ENCODE measurements around the gene SGSM2. TPM values are rescaled to one million over a fixed set of nuclear protein-coding genes. Genes with fewer than 3 reads are reported as not detected.
A peak's percentile ranks its signal among the peaks of the same experiment; 100 is the strongest.

SGSM2 gene, protein sequence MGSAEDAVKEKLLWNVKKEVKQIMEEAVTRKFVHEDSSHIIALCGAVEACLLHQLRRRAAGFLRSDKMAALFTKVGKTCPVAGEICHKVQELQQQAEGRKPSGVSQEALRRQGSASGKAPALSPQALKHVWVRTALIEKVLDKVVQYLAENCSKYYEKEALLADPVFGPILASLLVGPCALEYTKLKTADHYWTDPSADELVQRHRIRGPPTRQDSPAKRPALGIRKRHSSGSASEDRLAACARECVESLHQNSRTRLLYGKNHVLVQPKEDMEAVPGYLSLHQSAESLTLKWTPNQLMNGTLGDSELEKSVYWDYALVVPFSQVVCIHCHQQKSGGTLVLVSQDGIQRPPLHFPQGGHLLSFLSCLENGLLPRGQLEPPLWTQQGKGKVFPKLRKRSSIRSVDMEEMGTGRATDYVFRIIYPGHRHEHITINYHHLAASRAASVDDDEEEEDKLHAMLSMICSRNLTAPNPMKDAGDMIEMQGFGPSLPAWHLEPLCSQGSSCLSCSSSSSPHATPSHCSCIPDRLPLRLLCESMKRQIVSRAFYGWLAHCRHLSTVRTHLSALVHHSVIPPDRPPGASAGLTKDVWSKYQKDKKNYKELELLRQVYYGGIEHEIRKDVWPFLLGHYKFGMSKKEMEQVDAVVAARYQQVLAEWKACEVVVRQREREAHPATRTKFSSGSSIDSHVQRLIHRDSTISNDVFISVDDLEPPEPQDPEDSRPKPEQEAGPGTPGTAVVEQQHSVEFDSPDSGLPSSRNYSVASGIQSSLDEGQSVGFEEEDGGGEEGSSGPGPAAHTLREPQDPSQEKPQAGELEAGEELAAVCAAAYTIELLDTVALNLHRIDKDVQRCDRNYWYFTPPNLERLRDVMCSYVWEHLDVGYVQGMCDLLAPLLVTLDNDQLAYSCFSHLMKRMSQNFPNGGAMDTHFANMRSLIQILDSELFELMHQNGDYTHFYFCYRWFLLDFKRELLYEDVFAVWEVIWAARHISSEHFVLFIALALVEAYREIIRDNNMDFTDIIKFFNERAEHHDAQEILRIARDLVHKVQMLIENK
- polyA plus RNA-seq, result 50.0 TPM
- long read RNA-seq, donor 1, partial matches to known transcripts, result 0 of 1 reads
- long read RNA-seq, donor 1, other reads (novel, unspliced or antisense), result 0 of 1 reads
- long read RNA-seq, donor 2, full-length matches to known transcripts, result 8 of 8 reads
- long read RNA-seq, donor 2, partial matches to known transcripts, result 0 of 8 reads
- long read RNA-seq, donor 2, other reads (novel, unspliced or antisense), result 0 of 8 reads
- long read RNA-seq, donor 3, result 0 reads
- long read RNA-seq, donor 4, result 0 reads
- long read RNA-seq, donor 5, full-length matches to known transcripts, result 3 of 3 reads
- long read RNA-seq, donor 5, partial matches to known transcripts, result 0 of 3 reads
- long read RNA-seq, donor 5, other reads (novel, unspliced or antisense), result 0 of 3 reads
- long read RNA-seq, donor 6, partial matches to known transcripts, result 0 of 4 reads
- long read RNA-seq, donor 6, other reads (novel, unspliced or antisense), result 0 of 4 reads
- long read RNA-seq, donor 7, full-length matches to known transcripts, result 3 of 3 reads
- long read RNA-seq, donor 7, partial matches to known transcripts, result 0 of 3 reads
- long read RNA-seq, donor 7, other reads (novel, unspliced or antisense), result 0 of 3 reads
- long read RNA-seq, donor 8, partial matches to known transcripts, result 16 of 21 reads
- long read RNA-seq, donor 8, other reads (novel, unspliced or antisense), result 0 of 21 reads
- long read RNA-seq, donor 9, partial matches to known transcripts, result 0 of 1 reads
- long read RNA-seq, donor 9, other reads (novel, unspliced or antisense), result 0 of 1 reads
- long read RNA-seq, donor 10, partial matches to known transcripts, result 0 of 5 reads
- long read RNA-seq, donor 10, other reads (novel, unspliced or antisense), result 0 of 5 reads
- long read RNA-seq, donor 11, partial matches to known transcripts, result 0 of 4 reads
- long read RNA-seq, donor 11, other reads (novel, unspliced or antisense), result 0 of 4 reads

DNA sequence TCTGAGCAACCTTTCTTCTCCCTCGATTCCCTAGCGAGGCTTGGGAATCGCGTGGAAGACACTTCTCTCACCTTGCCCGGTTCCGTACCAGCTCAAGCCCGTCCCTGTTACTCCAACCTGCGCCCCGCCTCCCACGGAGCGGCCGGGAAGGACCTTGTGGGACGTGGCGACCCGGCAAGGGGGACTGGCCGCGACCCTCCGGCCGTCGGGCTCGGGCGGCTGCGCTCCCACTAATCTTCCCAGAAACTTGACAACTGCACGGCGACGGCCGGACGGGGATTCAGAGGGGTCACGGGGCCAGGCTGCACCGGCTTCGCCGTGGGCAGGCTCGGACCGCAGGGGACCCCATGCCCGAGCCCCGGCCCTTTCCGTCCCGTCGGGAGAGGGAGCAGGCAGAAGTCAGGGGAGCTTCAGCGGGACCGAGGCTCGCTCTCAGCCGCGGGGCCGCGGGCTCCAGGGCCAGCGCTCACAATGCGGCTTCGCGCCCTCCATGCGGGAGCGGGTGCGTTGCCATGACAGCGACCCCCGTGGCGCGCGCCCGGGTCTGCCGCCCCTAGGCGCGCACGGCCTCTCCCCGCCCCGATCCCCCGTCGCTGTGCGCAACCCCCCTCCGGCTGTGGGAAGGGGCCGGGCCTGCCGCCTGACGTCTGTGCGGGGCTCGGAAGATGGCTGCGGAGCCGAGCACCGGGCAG is at the start of gene SGSM2:
SGSM2 (plus strand) TSS at position 650 of the 692 bp plus-strand sequence. CDS start 188 bp downstream, outside the sequence.
- peaks cover 33% of the 10 kb centered on the region for H3K36me3 ChIP-seq (ENCODE audit: control insufficient read depth, insufficient read depth, low read length)
- peak within 1 kb of the TSS; percentile 92 for H3K27ac ChIP-seq (ENCODE audit: low read length)
- H3K4me3 ChIP-seq (ENCODE audit: low read length), result peak within 1 kb of the TSS; percentile 86
- no peaks in the 10 kb centered on the region for H3K9me3 ChIP-seq (ENCODE audit: control insufficient read depth, low read depth, low read length)
- peak; percentile 34 to 67 for DNase-seq
- peaks cover 11% of the 10 kb centered on the region for H3K4me1 ChIP-seq (ENCODE audit: control insufficient read depth, insufficient read depth, low read length)
- H3K27me3 ChIP-seq (ENCODE audit: control insufficient read depth, insufficient read depth, low read length), result no peaks in the 10 kb centered on the region
- WGBS (ENCODE audit: insufficient coverage, low lambda C conversion rate), result no CpG with 5 or more reads among the region's 77 CpGs

DNA sequence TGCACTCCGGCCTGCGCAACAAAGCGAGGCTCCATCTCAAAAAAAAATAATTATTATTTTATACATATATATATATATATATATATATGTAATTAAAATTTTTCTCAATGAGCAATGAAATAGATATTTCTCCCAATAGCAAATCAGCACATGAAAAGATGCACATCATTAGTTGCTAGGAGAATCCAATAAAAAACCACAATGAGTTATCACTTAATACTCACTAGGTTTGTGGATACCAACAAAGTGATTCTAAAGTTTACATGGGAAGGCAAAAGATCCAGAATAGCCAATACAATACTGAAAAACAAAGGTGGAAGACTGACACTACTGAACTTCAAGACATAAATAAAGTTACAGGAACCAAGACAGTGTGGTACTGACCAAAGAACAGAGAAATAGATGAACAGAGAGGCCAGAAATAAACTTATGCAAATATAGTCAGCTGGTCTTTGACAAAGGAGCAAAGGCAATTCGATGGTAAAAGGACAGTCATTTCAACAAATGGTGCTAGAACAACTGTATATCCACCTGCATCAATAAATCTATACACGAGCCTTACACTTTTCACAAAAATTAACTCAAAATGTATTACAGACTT is 47.3 kb upstream of the SGSM2 start:
- H3K9me3 ChIP-seq (ENCODE audit: control insufficient read depth, low read depth, low read length), result no peaks in the 10 kb centered on the region
- WGBS (ENCODE audit: insufficient coverage, low lambda C conversion rate), result 100% methylated on average over 1 of the region's 5 CpGs
- H3K27ac ChIP-seq (ENCODE audit: low read length), result no peak overlapping the region
- peaks cover 62% of the 10 kb centered on the region for H3K36me3 ChIP-seq (ENCODE audit: control insufficient read depth, insufficient read depth, low read length)
- no peaks in the 10 kb centered on the region for H3K4me1 ChIP-seq (ENCODE audit: control insufficient read depth, insufficient read depth, low read length)
- no peak overlapping the region for H3K4me3 ChIP-seq (ENCODE audit: low read length)
- DNase-seq, result no peak
- no peaks in the 10 kb centered on the region for H3K27me3 ChIP-seq (ENCODE audit: control insufficient read depth, insufficient read depth, low read length)

DNA sequence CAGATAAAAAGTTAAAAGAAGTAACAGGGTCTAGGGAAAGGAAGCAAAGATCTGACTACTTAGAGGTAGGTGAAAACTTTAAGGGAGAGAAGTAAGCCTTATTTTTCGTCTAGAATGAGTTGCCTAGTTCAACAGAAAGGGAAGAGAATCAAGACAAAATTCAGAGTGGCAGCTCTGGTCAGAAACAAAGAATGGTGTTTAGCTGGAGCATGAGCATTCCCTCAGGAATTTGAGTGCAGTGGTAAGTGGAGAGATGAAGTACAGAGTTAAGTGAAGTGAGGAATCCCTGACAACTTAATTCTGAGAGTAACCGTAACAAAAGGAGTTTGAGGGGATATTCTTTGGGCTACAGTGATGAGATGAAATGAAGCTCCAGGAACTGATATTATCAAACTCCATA is 45.2 kb upstream of the SGSM2 start:
- 86% methylated on average over 1 of the region's 2 CpGs for WGBS (ENCODE audit: insufficient coverage, low lambda C conversion rate)
- no peak overlapping the region for H3K4me3 ChIP-seq (ENCODE audit: low read length)
- no peak for DNase-seq
- H3K27ac ChIP-seq (ENCODE audit: low read length), result no peak overlapping the region
- H3K4me1 ChIP-seq (ENCODE audit: control insufficient read depth, insufficient read depth, low read length), result no peaks in the 10 kb centered on the region
- no peaks in the 10 kb centered on the region for H3K27me3 ChIP-seq (ENCODE audit: control insufficient read depth, insufficient read depth, low read length)
- H3K36me3 ChIP-seq (ENCODE audit: control insufficient read depth, insufficient read depth, low read length), result peaks cover 74% of the 10 kb centered on the region
- no peaks in the 10 kb centered on the region for H3K9me3 ChIP-seq (ENCODE audit: control insufficient read depth, low read depth, low read length)

DNA sequence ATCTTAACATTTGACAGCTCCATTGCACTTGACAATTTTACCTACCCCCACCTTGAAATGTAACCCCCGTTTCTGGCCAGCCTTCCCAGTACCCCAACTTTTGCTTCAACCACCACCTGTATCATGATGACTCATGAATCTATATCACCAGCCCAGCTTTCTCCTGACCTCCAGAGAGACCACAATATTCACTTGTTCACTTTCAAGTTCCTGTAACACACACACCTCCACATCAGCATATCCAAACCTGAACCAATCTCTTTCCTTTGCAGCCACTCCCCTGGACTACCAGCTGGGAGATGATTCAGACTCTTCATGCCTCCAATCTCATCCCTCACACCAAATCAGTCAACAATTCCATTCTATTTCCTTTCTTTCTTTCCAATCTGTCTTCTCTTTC is 41.7 kb upstream of the SGSM2 start:
- Histone ChIP-seq H3K4me1 (ENCODE audit: control insufficient read depth, insufficient read depth, low read length) (no peaks in the 10 kb centered on the region), H3K9me3 (ENCODE audit: control insufficient read depth, low read depth, low read length) (peaks cover 3% of the 10 kb centered on the region), H3K27ac (ENCODE audit: low read length) (no peak overlapping the region), H3K27me3 (ENCODE audit: control insufficient read depth, insufficient read depth, low read length) (no peaks in the 10 kb centered on the region), H3K36me3 (ENCODE audit: control insufficient read depth, insufficient read depth, low read length) (peaks cover 80% of the 10 kb centered on the region), H3K4me3 (ENCODE audit: low read length) (no peak overlapping the region)
- WGBS (ENCODE audit: insufficient coverage, low lambda C conversion rate), result no CpG with 5 or more reads among the region's 1 CpG
- no peak for DNase-seq

DNA sequence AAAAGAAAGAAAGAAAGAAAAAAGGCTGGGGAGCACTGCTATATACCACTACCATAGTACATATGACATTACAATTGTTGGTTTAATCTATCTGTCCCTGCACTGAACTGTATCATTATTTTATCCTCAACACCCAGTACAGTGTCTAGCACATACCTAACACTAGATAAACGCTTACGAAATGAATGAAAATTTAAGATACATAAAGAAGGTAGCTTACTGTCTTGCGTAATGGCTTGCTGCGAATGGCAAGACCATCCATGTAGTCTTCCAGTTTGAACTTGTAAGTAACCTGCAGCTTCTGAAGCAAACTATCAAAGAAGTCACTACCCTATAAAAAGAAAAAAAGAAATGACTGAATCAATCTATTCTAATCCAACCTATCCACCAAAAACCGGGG is 40.3 kb upstream of the SGSM2 start:
- Histone ChIP-seq H3K27me3 (ENCODE audit: control insufficient read depth, insufficient read depth, low read length) (no peaks in the 10 kb centered on the region), H3K4me3 (ENCODE audit: low read length) (no peak overlapping the region), H3K9me3 (ENCODE audit: control insufficient read depth, low read depth, low read length) (peaks cover 3% of the 10 kb centered on the region), H3K36me3 (ENCODE audit: control insufficient read depth, insufficient read depth, low read length) (peaks cover 68% of the 10 kb centered on the region), H3K27ac (ENCODE audit: low read length) (no peak overlapping the region), H3K4me1 (ENCODE audit: control insufficient read depth, insufficient read depth, low read length) (no peaks in the 10 kb centered on the region)
- no CpG with 5 or more reads among the region's 5 CpGs for WGBS (ENCODE audit: insufficient coverage, low lambda C conversion rate)
- DNase-seq, result no peak

DNA sequence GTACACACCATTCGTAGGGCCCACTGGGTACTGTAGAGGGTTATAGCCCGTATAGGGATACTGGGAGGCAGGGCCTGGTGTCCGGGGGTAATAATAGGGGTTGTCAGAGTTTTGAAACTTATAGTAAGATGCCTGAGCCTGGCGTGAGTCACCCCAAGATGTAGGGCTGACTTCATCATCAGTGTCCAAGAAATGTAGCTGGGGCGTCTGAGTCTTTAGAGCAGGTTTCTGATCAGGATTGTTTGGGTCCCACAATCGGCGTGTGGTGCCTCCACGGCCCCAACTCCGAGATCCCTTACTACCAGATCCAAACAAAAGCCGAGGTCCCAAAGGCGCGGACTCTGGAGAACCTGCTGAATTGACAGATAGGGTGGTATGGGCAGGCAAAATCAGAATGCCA is 38.2 kb upstream of the SGSM2 start:
- H3K27me3 ChIP-seq (ENCODE audit: control insufficient read depth, insufficient read depth, low read length), result no peaks in the 10 kb centered on the region
- peaks cover 3% of the 10 kb centered on the region for H3K9me3 ChIP-seq (ENCODE audit: control insufficient read depth, low read depth, low read length)
- H3K4me1 ChIP-seq (ENCODE audit: control insufficient read depth, insufficient read depth, low read length), result no peaks in the 10 kb centered on the region
- H3K27ac ChIP-seq (ENCODE audit: low read length), result no peak overlapping the region
- H3K36me3 ChIP-seq (ENCODE audit: control insufficient read depth, insufficient read depth, low read length), result peaks cover 51% of the 10 kb centered on the region
- no peak for DNase-seq
- no CpG with 5 or more reads among the region's 12 CpGs for WGBS (ENCODE audit: insufficient coverage, low lambda C conversion rate)
- H3K4me3 ChIP-seq (ENCODE audit: low read length), result no peak overlapping the region

DNA sequence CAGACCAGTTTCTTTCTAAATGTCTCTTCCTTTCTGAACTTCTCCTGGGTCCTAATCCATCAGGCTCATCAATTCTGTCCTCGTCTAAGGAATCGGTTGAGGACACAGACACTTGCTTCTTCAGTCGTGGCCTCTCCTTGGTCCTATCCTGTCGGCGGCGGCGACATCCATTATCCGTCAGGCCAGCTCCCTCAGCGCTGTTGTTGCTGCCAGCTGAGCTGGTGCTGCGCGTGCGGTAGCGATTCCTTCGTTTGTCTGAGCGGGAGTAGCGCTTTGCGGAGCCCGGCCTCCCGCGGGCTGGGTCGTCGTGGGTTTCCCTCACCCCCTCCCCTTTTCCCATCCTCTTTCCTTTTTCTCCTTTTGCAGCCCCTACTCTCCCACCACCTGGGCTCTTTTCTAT is 37.5 kb upstream of the SGSM2 start:
- H3K36me3 ChIP-seq (ENCODE audit: control insufficient read depth, insufficient read depth, low read length), result peaks cover 46% of the 10 kb centered on the region
- no peaks in the 10 kb centered on the region for H3K4me1 ChIP-seq (ENCODE audit: control insufficient read depth, insufficient read depth, low read length)

DNA sequence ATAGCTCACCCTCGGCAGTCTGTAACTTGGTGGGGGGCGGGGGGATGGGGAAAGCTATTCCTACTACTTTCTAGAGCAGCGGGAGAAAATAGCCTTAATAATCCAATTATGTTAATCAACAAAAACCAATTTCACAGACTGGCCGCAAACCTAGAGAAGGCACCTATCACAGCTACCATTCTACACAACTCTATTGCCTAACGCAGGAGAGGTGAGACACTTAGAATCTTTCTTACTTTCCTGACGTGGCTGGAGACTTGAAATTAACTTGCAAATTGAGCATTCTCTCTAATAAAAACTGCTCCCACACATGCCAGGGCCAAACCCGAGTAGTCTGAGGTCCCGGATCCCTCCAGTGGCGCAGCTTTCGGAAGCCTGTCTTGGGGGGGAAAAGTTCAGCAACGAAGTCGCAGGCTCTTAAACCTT is 34.5 kb upstream of the SGSM2 start:
- no peak for DNase-seq
- H3K36me3 ChIP-seq (ENCODE audit: control insufficient read depth, insufficient read depth, low read length), result peaks cover 21% of the 10 kb centered on the region
- 10% methylated on average over 2 of the region's 12 CpGs for WGBS (ENCODE audit: insufficient coverage, low lambda C conversion rate)
- H3K27me3 ChIP-seq (ENCODE audit: control insufficient read depth, insufficient read depth, low read length), result no peaks in the 10 kb centered on the region
- H3K4me1 ChIP-seq (ENCODE audit: control insufficient read depth, insufficient read depth, low read length), result no peaks in the 10 kb centered on the region
- H3K27ac ChIP-seq (ENCODE audit: low read length), result peak overlapping the region; percentile 95
- H3K9me3 ChIP-seq (ENCODE audit: control insufficient read depth, low read depth, low read length), result peaks cover 3% of the 10 kb centered on the region
- peak overlapping the region; percentile 99 for H3K4me3 ChIP-seq (ENCODE audit: low read length)

More for the DNA sequence above, 37.5 kb upstream of the SGSM2 start:
- no CpG with 5 or more reads among the region's 22 CpGs for WGBS (ENCODE audit: insufficient coverage, low lambda C conversion rate)
- Histone ChIP-seq H3K27ac (ENCODE audit: low read length) (no peak overlapping the region), H3K4me3 (ENCODE audit: low read length) (no peak overlapping the region), H3K27me3 (ENCODE audit: control insufficient read depth, insufficient read depth, low read length) (no peaks in the 10 kb centered on the region), H3K9me3 (ENCODE audit: control insufficient read depth, low read depth, low read length) (peaks cover 3% of the 10 kb centered on the region)
- DNase-seq, result no peak

All from large intestine (tissue), 12 donors.